Kidney epithelial cell (primary cell): Measurements from ENCODE around the gene AGPAT3. TPM values are rescaled to one million over a fixed set of nuclear protein-coding genes. Genes with fewer than 3 reads are reported as not detected.

Source experiments
- DNase-seq: peaks from one replicate; pipeline ENCODE4 v3.0.0-alpha.2; 2010; ENCODE audit warnings: low read depth
- H3K27me3 ChIP-seq: 2 replicates; pipeline ENCODE4 v1.6.0; 2011; ENCODE audit warnings: low read length; ENCODE audit not compliant: control insufficient read depth, insufficient read depth
- H3K36me3 ChIP-seq: 2 replicates; pipeline ENCODE4 v1.5.1; 2011; ENCODE audit warnings: low read length; ENCODE audit not compliant: control insufficient read depth, insufficient read depth
- H3K4me3 ChIP-seq: 2 replicates; pipeline ENCODE4 v1.5.1; 2011; ENCODE audit warnings: low read depth, mild to moderate bottlenecking, control low read depth, low read length
- total RNA-seq: library from RNA; depleted of rRNA; stranded (reverse); fragments of >200 nt; gene quantifications from 2 replicates; pipeline ENCODE4 v1.2.3, GENCODE V29; 2015
- TF ChIP-seq, protein P1 (sequence below): IDR thresholded peaks from 2 replicates; pipeline ENCODE4 v1.5.1; 2011; ENCODE audit warnings: mild to moderate bottlenecking, moderate library complexity, low read length, control low read depth, inconsistent platforms; ENCODE audit not compliant: insufficient read depth, poor library complexity, severe bottlenecking

The AGPAT3 gene
- total RNA-seq, 1 donor from 2014 or later: 62.3 TPM

DNA sequence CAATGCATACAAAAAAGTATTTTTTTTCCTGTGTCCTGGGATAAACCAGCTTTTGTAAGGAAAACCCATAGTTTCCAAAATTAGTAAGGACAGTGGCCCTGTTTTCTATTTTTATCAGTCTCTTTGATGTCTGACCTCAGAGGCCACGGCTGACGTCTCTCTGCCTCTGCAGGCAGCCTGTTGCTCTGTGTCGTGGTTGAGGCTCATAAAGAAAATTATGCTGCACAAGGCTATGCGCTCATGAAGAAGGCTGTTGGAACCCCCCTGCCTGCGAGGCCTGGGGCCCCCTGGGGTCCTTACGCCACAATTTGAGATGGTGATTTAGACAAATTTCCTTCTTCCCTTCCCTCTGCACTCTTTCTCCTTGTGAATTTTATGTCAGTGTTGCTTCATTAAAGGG is 48.9 kb downstream of the AGPAT3 start:
- Histone ChIP-seq H3K36me3 (no peaks in the 10 kb centered on the region), H3K4me3 (no peak overlapping the region), H3K27me3 (no peaks in the 10 kb centered on the region)
- TF ChIP-seq, protein P1, sequence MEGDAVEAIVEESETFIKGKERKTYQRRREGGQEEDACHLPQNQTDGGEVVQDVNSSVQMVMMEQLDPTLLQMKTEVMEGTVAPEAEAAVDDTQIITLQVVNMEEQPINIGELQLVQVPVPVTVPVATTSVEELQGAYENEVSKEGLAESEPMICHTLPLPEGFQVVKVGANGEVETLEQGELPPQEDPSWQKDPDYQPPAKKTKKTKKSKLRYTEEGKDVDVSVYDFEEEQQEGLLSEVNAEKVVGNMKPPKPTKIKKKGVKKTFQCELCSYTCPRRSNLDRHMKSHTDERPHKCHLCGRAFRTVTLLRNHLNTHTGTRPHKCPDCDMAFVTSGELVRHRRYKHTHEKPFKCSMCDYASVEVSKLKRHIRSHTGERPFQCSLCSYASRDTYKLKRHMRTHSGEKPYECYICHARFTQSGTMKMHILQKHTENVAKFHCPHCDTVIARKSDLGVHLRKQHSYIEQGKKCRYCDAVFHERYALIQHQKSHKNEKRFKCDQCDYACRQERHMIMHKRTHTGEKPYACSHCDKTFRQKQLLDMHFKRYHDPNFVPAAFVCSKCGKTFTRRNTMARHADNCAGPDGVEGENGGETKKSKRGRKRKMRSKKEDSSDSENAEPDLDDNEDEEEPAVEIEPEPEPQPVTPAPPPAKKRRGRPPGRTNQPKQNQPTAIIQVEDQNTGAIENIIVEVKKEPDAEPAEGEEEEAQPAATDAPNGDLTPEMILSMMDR: no peak
- DNase-seq: no peak

DNA sequence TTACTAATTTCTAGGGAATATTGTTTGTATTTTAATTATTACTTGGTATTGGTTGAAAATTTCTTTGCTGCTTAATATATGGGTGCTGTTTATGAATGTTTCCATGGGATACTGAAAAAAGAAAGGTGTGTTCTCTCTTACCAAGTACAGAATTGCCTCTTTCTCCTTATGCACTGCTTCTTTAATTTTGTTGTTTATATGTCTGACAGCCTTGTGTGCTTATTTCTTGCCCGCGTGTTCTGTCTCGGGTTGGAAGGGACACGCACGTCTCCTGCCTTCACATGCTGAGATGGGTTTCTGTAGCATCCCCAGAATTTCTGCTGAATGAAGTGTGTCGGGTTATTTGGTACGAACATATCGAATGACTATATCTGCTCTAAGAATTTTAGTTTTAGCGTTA is 51.1 kb downstream of the AGPAT3 start:
- no peaks in the 10 kb centered on the region for H3K27me3 ChIP-seq
- DNase-seq: no peak
- TF ChIP-seq, protein P1: no peak

DNA sequence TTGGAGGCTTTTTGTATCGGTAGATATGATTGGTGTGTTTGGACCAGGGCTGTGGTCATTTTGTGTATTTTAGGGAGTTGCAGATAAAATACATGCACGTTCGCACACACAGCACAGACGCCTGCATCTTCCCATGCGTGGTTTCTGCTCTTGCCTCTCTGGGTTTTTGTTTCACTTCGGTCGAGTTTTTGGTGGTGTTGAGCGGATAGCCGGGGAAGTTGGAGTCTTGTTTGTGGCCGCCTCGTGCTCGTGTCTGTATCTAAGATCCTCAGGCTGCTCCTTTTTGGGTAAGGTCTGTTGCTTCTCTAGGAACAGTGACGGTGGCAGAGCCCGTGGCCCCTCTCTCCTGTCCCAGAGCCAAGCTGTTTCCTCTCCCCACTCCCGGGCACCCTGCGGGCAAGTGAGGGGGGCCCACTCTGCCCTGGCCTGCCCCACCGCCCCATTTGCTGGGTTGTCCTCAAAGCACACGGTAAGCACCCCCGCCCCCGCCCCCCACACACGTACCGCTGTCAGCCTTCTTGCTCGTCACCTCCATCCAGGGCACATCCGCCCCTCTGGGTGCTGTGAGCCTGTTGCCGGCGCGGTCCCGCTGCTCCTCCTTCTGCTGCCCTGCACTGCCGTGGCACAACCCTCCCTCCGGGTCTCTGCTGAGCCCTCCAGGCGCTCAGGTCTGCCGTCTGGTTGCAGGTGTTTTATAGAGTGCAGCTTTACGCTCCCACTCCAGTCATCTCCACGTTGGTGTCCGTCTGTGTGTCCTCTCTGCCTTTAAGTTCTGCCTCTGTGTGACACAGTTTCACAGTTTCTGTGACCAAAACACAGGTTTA is 51.9 kb downstream of the AGPAT3 start:
- TF ChIP-seq, protein P1: no peak
- Histone ChIP-seq H3K4me3 (peak overlapping the region; percentile 25), H3K36me3 (no peaks in the 10 kb centered on the region)

More for the DNA sequence above, 51.1 kb downstream of the AGPAT3 start:
- no peaks in the 10 kb centered on the region for H3K36me3 ChIP-seq
- H3K4me3 ChIP-seq: no peak overlapping the region

DNA sequence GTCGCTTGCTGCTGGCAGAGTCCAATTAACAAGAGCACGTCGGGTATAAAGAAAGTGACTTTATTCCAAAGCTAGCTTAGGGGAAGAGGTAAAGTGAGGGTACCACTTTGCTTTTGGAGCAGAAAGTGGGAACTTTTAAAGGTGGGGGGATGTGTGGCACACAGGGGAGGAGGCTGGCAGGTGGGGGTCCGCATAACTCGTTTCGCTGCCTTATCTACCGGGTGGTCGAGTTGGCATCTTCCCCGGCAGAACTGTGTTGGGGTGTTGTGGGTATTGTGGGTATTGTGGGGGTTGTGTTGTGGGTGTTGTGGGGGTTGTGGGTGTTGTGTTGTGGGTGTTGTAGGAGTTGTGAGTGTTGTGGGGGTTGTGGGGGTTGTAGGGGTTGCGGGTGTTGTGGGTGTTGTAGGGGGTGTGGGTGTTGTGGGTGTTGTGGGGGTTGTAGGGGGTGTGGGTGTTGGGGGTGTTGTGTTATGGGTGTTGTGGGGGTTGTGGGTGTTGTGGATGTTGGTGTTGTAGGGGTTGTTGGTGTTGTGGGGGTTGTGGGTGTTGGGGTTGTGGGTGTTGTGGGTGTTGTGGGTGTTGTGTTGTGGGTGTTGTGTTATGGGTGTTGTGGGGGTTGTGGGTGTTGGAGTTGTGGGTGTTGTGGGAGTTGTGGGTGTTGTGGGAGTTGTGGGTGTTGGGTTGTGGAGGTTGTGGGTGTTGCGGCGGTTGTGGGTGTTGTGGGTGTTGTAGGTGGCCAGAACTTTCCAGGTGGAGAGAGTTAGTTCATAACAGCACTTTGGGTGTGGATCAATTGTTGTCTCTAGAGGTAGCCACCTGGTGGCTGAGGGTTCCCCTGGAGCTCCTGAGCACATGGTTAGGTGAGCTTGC is 52.7 kb downstream of the AGPAT3 start:
- H3K4me3 ChIP-seq: no peak overlapping the region
- H3K27me3 ChIP-seq: no peaks in the 10 kb centered on the region
- H3K36me3 ChIP-seq: no peaks in the 10 kb centered on the region
- DNase-seq: no peak
- TF ChIP-seq, protein P1: peak; percentile 9

More for the DNA sequence above, 51.9 kb downstream of the AGPAT3 start:
- no peaks in the 10 kb centered on the region for H3K27me3 ChIP-seq
- no peak for DNase-seq

DNA sequence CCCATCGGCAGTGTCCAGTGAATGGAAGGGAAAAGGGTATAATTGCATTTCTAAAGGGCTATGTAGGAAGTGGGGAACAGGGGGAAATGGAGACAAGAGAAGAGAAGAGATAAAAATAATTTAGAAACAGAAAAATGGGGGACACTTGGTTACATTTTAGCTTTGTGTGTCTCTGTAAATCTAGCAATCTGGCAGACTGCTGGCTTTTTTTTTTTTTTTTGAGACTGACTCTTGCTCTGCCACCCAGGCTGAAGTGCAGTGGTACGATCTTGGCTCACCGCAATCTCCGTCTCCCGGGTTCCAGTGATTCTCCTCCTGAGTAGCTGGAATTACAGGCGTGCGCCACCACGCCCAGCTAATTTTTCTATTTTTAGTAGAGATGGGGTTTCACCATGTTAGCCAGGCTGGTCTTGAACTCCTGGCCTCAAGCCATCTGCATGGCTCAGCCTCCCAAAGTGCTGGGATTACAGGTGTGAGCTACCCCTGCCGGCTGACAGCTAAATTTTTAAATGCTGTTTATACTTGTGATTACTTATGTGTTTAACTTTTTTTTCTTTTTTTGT is 53.4 kb downstream of the AGPAT3 start:
- H3K4me3 ChIP-seq: no peak overlapping the region
- H3K27me3 ChIP-seq: no peaks in the 10 kb centered on the region
- no peaks in the 10 kb centered on the region for H3K36me3 ChIP-seq
- DNase-seq: no peak
- TF ChIP-seq, protein P1: no peak
